ENCODE data around the gene OR1E1. TPM values are rescaled to one million over a fixed set of nuclear protein-coding genes. Genes with fewer than 3 reads are reported as not detected.
"Not testable (repeated sequence)": the region's sequence is repeated elsewhere in the genome, so short reads cannot be mapped to it uniquely, and the experiment has no call there.

OR1E1 gene
- polyA plus RNA-seq, 1 experiment = not detected

DNA sequence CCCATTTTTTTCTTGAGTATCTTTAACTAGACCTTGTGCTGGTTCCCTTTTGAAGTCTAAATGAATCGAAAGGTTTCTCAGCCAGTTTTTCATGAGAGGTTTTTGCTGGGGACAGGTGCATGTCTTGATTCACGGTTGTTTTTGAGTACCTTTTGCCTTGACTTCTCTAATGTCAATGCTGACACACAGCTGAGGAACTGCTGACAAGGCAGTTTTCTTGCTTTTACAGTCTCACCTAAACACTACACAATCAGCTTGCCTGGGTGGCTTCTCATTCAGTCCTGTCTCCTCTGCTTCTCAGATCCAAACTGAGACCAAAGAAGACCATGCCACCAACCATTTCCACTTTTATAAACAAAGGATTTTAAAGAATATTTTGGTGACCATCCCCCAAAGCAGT is 20.0 kb upstream of the OR1E1 start:
- DNase-seq (ENCODE audit: low read depth, low spot score) = no peak
- Histone ChIP-seq H3K27me3 (ENCODE audit: control insufficient read depth, insufficient read depth, low read length) (no peaks in the 10 kb centered on the region), H3K27ac (ENCODE audit: low read depth, low read length) (no peak overlapping the region), H3K4me3 (ENCODE audit: low read depth, low read length) (no peak overlapping the region), H3K9me3 (ENCODE audit: control insufficient read depth, insufficient read depth, low read length) (peaks cover 8% of the 10 kb centered on the region)
- TF ChIP-seq, protein P1, sequence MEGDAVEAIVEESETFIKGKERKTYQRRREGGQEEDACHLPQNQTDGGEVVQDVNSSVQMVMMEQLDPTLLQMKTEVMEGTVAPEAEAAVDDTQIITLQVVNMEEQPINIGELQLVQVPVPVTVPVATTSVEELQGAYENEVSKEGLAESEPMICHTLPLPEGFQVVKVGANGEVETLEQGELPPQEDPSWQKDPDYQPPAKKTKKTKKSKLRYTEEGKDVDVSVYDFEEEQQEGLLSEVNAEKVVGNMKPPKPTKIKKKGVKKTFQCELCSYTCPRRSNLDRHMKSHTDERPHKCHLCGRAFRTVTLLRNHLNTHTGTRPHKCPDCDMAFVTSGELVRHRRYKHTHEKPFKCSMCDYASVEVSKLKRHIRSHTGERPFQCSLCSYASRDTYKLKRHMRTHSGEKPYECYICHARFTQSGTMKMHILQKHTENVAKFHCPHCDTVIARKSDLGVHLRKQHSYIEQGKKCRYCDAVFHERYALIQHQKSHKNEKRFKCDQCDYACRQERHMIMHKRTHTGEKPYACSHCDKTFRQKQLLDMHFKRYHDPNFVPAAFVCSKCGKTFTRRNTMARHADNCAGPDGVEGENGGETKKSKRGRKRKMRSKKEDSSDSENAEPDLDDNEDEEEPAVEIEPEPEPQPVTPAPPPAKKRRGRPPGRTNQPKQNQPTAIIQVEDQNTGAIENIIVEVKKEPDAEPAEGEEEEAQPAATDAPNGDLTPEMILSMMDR (IDR thresholded peaks at IDR 0.05; ENCODE audit: low read depth, low read length) = no peak
- ChIA-PET CTCF (no interaction called here), POLR2A (no interaction called here)

DNA sequence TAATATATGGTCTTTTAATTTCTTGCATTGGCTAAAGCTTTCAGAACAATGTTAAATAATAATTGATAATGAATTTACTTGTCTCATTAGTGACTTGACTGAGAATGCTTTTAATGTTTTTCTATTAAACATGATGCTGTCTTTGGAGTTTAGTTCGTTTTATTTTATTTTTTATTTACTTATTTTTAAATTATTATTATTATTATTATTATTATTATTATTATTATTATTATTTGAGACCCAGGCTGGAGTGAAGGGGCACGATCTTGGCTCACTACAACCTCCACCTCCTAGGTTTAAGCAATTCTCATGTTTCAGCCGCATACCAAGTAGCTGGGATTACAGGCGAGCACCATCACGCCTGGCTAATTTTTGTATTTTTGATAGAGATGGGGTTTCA is 17.4 kb upstream of the OR1E1 start:
- TF ChIP-seq, protein P1 (IDR thresholded peaks at IDR 0.05; ENCODE audit: low read depth, low read length) = no peak
- POLR2A ChIA-PET = no interaction called here
- DNase-seq (ENCODE audit: low read depth, low spot score) = no peak
- Histone ChIP-seq H3K27me3 (ENCODE audit: control insufficient read depth, insufficient read depth, low read length) (no peaks in the 10 kb centered on the region), H3K27ac (ENCODE audit: low read depth, low read length) (no peak overlapping the region), H3K4me3 (ENCODE audit: low read depth, low read length) (no peak overlapping the region), H3K9me3 (ENCODE audit: control insufficient read depth, insufficient read depth, low read length) (peaks cover 5% of the 10 kb centered on the region)
- CTCF ChIA-PET = no interaction called here

DNA sequence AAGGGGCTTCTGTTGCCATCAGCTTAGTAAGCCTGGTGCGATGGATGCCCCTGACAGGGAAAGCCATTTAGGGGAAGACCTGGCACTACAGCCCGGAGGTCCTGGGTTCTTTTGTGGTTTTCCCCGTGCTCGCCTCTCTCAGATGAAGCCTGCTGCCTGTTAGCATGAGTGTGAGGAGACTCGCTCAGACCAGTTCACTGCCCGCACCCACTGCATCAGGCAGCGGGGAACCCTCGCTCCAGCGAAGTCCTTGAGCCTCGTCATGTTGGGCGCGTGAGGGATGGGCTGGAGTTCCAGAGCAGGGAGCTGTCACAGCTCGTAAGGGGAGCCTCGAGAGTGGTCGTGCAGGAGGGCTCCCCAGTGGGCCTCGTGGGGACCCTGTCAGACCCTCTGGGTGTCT is 14.0 kb upstream of the OR1E1 start:
- CTCF ChIA-PET; DNase-seq (ENCODE audit: low read depth, low spot score); POLR2A ChIA-PET; H3K9me3 ChIP-seq (ENCODE audit: control insufficient read depth, insufficient read depth, low read length); H3K27ac ChIP-seq (ENCODE audit: low read depth, low read length); H3K4me3 ChIP-seq (ENCODE audit: low read depth, low read length); H3K27me3 ChIP-seq (ENCODE audit: control insufficient read depth, insufficient read depth, low read length): not testable (repeated sequence)

DNA sequence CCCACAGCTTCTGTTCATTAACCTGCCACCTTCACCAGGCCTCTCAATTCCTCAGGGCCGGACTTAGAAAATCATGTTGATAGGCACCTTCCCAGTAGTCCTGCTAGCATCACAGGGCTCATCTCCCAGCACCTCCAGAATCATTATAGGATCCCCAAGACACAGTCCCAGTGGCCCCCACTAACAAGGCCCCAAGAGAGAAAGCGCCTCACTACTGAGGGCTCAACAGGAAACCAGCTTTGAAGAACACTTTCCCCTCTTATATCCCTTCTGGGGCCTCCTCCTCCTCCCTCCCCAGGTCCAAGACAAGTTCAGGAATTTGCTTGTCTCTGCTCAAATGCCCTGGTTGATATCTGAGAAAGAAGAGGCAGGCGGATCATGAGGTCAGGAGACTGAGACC is 12.9 kb upstream of the OR1E1 start, which contains the start of gene OR3A3:
OR3A3 (plus strand) TSS at position 301 of the 400 bp plus-strand sequence.
- Histone ChIP-seq H3K27me3 (ENCODE audit: control insufficient read depth, insufficient read depth, low read length) (no peaks in the 10 kb centered on the region), H3K9me3 (ENCODE audit: control insufficient read depth, insufficient read depth, low read length) (peaks cover 9% of the 10 kb centered on the region), H3K4me3 (ENCODE audit: low read depth, low read length) (no peak within 1 kb of the TSS), H3K27ac (ENCODE audit: low read depth, low read length) (no peak within 1 kb of the TSS)
- TF ChIP-seq, protein P1 (IDR thresholded peaks at IDR 0.05; ENCODE audit: low read depth, low read length) = no peak
- ChIA-PET CTCF (no interaction called here), POLR2A (no interaction called here)
- DNase-seq (ENCODE audit: low read depth, low spot score) = no peak

DNA sequence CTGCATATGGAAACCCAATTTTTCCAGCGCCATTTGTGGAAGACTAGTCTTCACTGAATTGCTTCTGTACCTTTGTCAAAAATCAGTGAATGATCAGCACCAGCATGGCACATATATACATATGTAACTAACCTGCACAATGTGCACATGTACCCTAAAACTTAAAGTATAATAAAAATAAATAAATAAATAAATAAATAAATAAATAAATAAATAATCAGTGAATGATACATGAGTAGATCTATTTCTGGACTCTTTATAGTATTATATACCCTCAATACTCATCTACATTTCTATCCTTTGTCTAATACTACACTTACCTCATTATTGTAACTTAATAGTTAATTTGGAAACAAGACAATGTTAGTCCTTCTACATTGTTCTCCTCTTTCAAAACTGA is 5.6 kb upstream of the OR1E1 start:
- CTCF ChIA-PET; DNase-seq (ENCODE audit: low read depth, low spot score); H3K27ac ChIP-seq (ENCODE audit: low read depth, low read length); H3K4me3 ChIP-seq (ENCODE audit: low read depth, low read length); POLR2A ChIA-PET; H3K27me3 ChIP-seq (ENCODE audit: control insufficient read depth, insufficient read depth, low read length); H3K9me3 ChIP-seq (ENCODE audit: control insufficient read depth, insufficient read depth, low read length): not testable (repeated sequence)

DNA sequence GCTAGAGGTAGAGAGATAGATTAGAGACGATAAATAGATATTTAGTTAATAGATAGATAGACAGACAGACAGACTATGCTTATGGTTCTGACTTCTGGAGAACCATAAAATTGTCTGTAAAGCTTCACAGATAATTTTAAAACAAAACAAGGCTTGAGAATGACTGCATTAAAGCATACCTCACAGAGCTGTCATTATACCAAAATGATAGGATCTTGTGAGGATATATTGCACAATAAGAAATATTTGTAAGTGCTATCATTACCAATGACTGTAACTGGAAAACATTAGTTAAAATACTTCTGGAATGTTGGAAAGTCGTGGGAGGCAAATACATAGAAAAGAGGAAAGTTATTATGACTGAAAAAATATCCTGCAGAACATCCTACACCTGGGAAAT is 3.6 kb upstream of the OR1E1 start:
- Histone ChIP-seq H3K27me3 (ENCODE audit: control insufficient read depth, insufficient read depth, low read length) (no peaks in the 10 kb centered on the region), H3K4me3 (ENCODE audit: low read depth, low read length) (no peak overlapping the region), H3K9me3 (ENCODE audit: control insufficient read depth, insufficient read depth, low read length) (no peaks in the 10 kb centered on the region; the same call in 1 of the 2 replicates), H3K27ac (ENCODE audit: low read depth, low read length) (no peak overlapping the region)
- TF ChIP-seq, protein P1 (IDR thresholded peaks at IDR 0.05; ENCODE audit: low read depth, low read length) = no peak
- ChIA-PET POLR2A (no interaction called here), CTCF (no interaction called here)
- no peak for DNase-seq (ENCODE audit: low read depth, low spot score)
